BLaER1 (cell line): ENCODE data around the gene GAGE12J.
"Not testable (repeated sequence)": the region's sequence is repeated elsewhere in the genome, so short reads cannot be mapped to it uniquely, and the experiment has no call there.

ENCODE experiments used
- H3K27ac ChIP-seq: shearing (Covaris generic); formaldehyde crosslinking; 2 replicates; pipeline ENCODE4 v1.8.1; 2022
- H3K27me3 ChIP-seq: shearing (Covaris generic); formaldehyde crosslinking; 2 replicates; pipeline ENCODE4 v1.8.1; 2022
- H3K36me3 ChIP-seq: shearing (Covaris generic); formaldehyde crosslinking; 2 replicates; pipeline ENCODE4 v1.8.1; 2022
- H3K4me1 ChIP-seq: shearing (Covaris generic); formaldehyde crosslinking; 2 replicates; pipeline ENCODE4 v1.8.1; 2022
- H3K4me2 ChIP-seq: shearing (Covaris generic); formaldehyde crosslinking; 2 replicates; pipeline ENCODE4 v1.8.1; 2022
- H3K4me3 ChIP-seq: shearing (Covaris generic); formaldehyde crosslinking; 2 replicates; pipeline ENCODE4 v1.8.1; 2022
- H3K9ac ChIP-seq: shearing (Covaris generic); formaldehyde crosslinking; 2 replicates; pipeline ENCODE4 v1.8.1; 2022
- H3K9me3 ChIP-seq: shearing (Covaris generic); formaldehyde crosslinking; 2 replicates; pipeline ENCODE4 v1.8.1; 2022
- H4K20me1 ChIP-seq: shearing (Covaris generic); formaldehyde crosslinking; 2 replicates; pipeline ENCODE4 v1.8.1; 2022
- Cebpa-rat ChIP-seq: shearing (Covaris generic); IDR thresholded peaks from 2 replicates; pipeline ENCODE4 v1.8.1; 2022

The GAGE12J gene

GRCh38 chrX:49308604-49309269, 13.1 kb upstream of the GAGE12J start:
- TF ChIP-seq Cebpa-rat = no peak
- H3K27me3 ChIP-seq = peaks cover 22% of the 10 kb centered on the region
- no peaks in the 10 kb centered on the region for H3K9me3 ChIP-seq
- H3K9ac ChIP-seq = peak overlapping the region; percentile 69
- peaks cover 23% of the 10 kb centered on the region for H3K4me1 ChIP-seq
- peak overlapping the region; percentile 83 for H3K4me2 ChIP-seq
- H3K27ac ChIP-seq = peak overlapping the region; percentile 79
- no peaks in the 10 kb centered on the region for H4K20me1 ChIP-seq
- peak overlapping the region; percentile 58 for H3K4me3 ChIP-seq
- H3K36me3 ChIP-seq = no peaks in the 10 kb centered on the region

DNA sequence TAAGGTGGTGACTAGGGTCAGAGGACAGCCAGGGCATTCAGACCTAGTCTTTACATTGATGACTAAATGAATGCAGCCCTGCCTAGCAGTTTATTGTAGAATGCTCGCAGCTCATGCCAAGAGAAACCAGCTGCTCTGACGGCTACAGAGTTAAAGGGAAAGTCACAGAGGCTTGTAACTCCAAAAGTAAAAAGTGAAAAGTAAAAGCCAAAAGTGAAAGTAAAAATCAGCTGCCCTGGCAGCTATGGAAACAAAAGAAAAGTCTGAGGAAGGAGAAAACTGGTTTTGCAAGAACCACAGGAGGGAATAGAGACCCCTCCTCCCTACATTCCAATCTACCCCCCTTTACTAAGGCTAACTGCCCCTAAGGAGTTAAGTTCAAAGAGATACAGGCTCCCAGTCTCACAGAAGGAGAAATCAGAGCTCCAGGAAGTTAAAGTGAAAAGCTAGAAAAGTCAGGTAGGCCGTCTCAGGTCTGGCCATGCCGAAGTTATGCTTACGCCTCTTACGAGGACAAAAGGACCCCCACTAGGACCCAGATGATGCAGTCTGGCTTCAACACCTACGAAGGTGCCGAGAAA, 12.3 kb upstream of the GAGE12J start:
- Histone ChIP-seq H3K4me3 (peak overlapping the region; percentile 58), H3K27ac (peak overlapping the region; percentile 79), H3K9ac (peak overlapping the region; percentile 69)

DNA sequence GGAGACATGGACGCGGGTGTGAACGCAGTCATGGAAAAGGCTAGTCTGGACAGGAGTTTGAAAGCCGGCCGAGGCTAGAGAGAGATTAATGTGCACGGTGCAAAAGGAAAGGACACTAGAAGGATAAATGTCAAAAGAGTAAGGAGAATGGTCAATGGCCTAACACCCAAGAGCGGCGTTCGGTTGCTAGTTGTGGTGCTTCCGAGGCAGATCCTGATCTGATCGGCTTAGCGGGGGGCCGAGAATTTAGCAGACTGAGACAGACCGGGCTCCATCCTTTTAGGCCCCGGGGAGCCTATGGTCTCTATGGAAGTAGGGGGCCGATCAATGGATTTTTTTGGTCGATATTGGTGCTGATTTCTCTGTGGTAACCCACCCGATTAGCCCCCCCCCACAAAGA, 11.5 kb upstream of the GAGE12J start:
- no peaks in the 10 kb centered on the region for H3K36me3 ChIP-seq
- no peaks in the 10 kb centered on the region for H4K20me1 ChIP-seq
- H3K4me1 ChIP-seq = peaks cover 23% of the 10 kb centered on the region
- peak overlapping the region; percentile 83 for H3K4me2 ChIP-seq
- H3K27ac ChIP-seq = peak overlapping the region; percentile 79; the same call in 1 of the 2 replicates
- H3K9ac ChIP-seq = no peak overlapping the region
- H3K9me3 ChIP-seq = no peaks in the 10 kb centered on the region
- H3K27me3 ChIP-seq = peaks cover 25% of the 10 kb centered on the region
- no peak overlapping the region for H3K4me3 ChIP-seq
- no peak for TF ChIP-seq Cebpa-rat

More for the DNA sequence above, 12.3 kb upstream of the GAGE12J start:
- peaks cover 23% of the 10 kb centered on the region for H3K4me1 ChIP-seq
- no peak for TF ChIP-seq Cebpa-rat
- H3K27me3 ChIP-seq = peaks cover 17% of the 10 kb centered on the region
- H3K36me3 ChIP-seq = no peaks in the 10 kb centered on the region
- peak overlapping the region; percentile 83 for H3K4me2 ChIP-seq
- no peaks in the 10 kb centered on the region for H4K20me1 ChIP-seq
- no peaks in the 10 kb centered on the region for H3K9me3 ChIP-seq

DNA sequence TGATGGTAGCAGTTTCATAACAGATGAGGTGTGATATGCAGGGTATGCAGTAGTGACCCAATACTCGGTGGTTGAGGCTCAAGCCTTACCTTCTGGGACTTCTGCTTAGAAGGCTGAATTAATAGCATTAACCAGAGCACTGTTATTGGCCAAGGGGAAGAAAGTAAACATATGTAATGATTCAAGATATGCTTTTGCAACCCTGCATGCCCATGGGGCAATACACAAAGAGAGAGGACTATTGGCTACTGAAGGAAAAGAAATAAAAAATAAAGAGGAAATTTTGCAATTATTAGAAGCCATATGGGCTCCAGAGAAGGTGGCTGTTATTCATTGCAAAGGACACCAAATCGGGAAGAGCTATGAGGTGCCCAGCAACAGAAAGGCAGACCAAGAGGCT, 9.7 kb upstream of the GAGE12J start:
- peaks cover 33% of the 10 kb centered on the region for H3K27me3 ChIP-seq
- H4K20me1 ChIP-seq = no peaks in the 10 kb centered on the region

GRCh38 chrX:49316085-49316484, 5.8 kb upstream of the GAGE12J start:
- H3K27ac ChIP-seq = no peak overlapping the region
- H3K27me3 ChIP-seq = peaks cover 31% of the 10 kb centered on the region
- no peak overlapping the region for H3K4me2 ChIP-seq
- H3K9ac ChIP-seq = no peak overlapping the region
- H4K20me1 ChIP-seq = no peaks in the 10 kb centered on the region
- no peaks in the 10 kb centered on the region for H3K9me3 ChIP-seq
- H3K36me3 ChIP-seq = no peaks in the 10 kb centered on the region
- no peak for TF ChIP-seq Cebpa-rat
- no peak overlapping the region for H3K4me3 ChIP-seq
- no peaks in the 10 kb centered on the region for H3K4me1 ChIP-seq

More for the DNA sequence above, 9.7 kb upstream of the GAGE12J start:
- Histone ChIP-seq H3K9ac (no peak overlapping the region), H3K27ac (no peak overlapping the region), H3K4me1 (peaks cover 23% of the 10 kb centered on the region), H3K36me3 (no peaks in the 10 kb centered on the region), H3K4me2 (no peak overlapping the region), H3K9me3 (no peaks in the 10 kb centered on the region), H3K4me3 (no peak overlapping the region)
- no peak for TF ChIP-seq Cebpa-rat

DNA sequence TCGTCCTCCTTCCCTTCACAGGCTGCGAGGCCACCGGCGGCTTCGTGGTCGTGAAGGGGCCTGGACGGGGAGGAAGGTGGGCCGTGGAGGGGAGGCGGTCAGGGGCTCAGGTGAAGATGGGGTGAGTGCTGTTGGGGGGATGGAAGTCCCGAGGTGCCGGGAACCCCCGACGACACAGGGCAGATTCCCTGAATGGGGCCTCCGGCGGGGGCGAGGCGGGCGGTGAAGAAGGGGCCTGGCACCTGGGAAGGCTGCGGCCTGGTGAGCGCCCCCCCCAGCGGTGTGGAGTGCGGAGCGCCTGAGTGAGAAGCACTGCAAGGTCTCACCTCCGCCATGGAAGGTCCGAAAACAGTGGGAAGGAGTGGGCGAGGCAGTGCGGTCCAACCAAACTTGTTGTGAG, 429 bp downstream of the GAGE12J start:
- not testable (repeated sequence) for H3K36me3 ChIP-seq, H3K9me3 ChIP-seq, H3K9ac ChIP-seq, H4K20me1 ChIP-seq, H3K4me1 ChIP-seq, H3K27me3 ChIP-seq, H3K4me2 ChIP-seq, H3K4me3 ChIP-seq, H3K27ac ChIP-seq

- H3K27me3 ChIP-seq, H3K4me1 ChIP-seq, H3K9ac ChIP-seq, H3K9me3 ChIP-seq, H3K4me3 ChIP-seq, H4K20me1 ChIP-seq, H3K27ac ChIP-seq, H3K36me3 ChIP-seq, H3K4me2 ChIP-seq: not testable (repeated sequence)
Measured at GRCh38 chrX:49323735-49324134, 1.9 kb downstream of the GAGE12J start.

GRCh38 chrX:49330421-49330820, 8.6 kb downstream of the GAGE12J start:
- not testable (repeated sequence) for H3K4me2 ChIP-seq, H3K4me1 ChIP-seq, H3K4me3 ChIP-seq, H3K36me3 ChIP-seq, H3K9ac ChIP-seq, H4K20me1 ChIP-seq, H3K27ac ChIP-seq, H3K9me3 ChIP-seq, H3K27me3 ChIP-seq

- H3K27ac ChIP-seq, H3K9ac ChIP-seq, H3K4me1 ChIP-seq, H3K27me3 ChIP-seq, H3K4me3 ChIP-seq, H3K9me3 ChIP-seq, H3K4me2 ChIP-seq, H4K20me1 ChIP-seq, H3K36me3 ChIP-seq: not testable (repeated sequence)
Measured at GRCh38 chrX:49331282-49331681, 9.4 kb downstream of the GAGE12J start, which contains the start of gene GAGE13. TSS of gene GAGE13 (plus strand) at chrX:49331582. CDS start at chrX:49332738, 1,156 bp downstream.

GRCh38 chrX:49331841-49332240, 10.0 kb downstream of the GAGE12J start:
- not testable (repeated sequence) for H3K36me3 ChIP-seq, H3K9me3 ChIP-seq, H3K27me3 ChIP-seq, H3K4me1 ChIP-seq, H3K9ac ChIP-seq, H4K20me1 ChIP-seq, H3K27ac ChIP-seq, H3K4me2 ChIP-seq, H3K4me3 ChIP-seq

DNA sequence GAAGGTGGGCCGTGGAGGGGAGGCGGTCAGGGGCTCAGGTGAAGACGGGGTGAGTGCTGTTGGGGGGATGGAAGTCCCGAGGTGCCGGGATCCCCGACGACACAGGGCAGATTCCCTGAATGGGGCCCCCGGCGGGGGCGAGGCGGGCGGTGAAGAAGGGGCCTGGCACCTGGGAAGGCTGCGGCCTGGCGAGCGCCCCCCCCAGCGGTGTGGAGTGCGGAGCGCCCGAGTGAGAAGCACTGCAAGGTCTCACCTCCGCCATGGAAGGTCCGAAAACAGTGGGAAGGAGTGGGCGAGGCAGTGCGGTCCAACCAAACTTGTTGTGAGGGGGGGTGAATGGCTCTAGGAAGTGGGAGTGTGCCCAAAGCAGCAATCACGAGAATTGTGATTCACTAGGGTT, 19.6 kb downstream of the GAGE12J start:
- not testable (repeated sequence) for H3K27me3 ChIP-seq, H3K4me3 ChIP-seq, H4K20me1 ChIP-seq, H3K27ac ChIP-seq, H3K4me2 ChIP-seq, H3K4me1 ChIP-seq, H3K9me3 ChIP-seq, H3K36me3 ChIP-seq, H3K9ac ChIP-seq

DNA sequence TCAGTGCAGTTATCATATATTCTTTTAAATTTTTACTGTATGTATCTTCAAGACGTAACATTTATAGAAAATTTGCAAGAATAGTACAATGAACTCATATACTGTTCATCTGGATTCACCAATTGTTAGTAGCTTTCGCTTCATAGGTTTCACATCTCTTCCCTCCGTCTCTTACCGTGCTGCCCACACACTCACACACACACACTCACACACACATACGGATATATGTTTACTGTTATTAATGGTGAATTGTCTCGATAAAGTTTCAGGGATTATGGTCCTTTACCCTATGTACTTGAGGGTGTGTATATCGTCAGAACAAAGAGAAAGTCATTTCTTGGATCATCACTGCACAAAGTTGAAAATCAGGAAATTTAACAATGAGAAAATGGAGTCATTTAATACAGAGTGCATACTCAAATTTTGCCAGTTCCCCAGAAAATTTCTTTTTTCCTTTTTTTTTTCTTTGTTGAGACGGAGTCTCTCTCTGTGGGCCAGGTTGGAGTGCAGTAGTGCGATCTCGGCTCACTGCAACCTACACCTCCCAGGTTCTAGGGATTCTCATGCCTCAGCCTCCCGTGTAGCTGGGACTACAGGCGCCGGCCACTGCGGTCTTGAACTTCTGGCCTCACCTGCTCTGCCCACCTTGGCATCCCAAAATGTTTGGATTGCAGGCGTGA, 22.8 kb downstream of the GAGE12J start:
- not testable (repeated sequence) for H3K9ac ChIP-seq, H3K27me3 ChIP-seq, H3K9me3 ChIP-seq, H3K4me3 ChIP-seq, H3K27ac ChIP-seq, H4K20me1 ChIP-seq, H3K4me1 ChIP-seq, H3K36me3 ChIP-seq, H3K4me2 ChIP-seq

DNA sequence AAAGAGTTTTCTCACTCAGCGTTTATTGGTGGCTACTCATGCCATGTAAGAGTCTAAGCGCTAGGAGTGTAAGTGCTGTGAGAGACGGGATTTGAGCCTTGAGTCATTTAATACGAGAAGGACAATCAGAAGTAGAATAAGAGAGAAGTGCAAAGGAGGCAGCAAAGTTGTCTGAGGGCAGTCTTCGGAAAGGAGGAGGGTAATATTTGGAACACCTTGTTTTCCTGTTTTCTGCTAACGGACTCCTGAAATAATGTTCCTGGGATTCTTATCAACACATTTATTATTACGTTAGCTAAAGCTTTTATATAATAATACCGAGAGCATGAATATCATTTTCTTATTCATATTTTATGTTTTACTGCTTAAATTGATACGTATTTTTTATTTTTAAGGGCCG, 23.6 kb downstream of the GAGE12J start:
- not testable (repeated sequence) for H3K36me3 ChIP-seq, H3K9ac ChIP-seq, H3K4me1 ChIP-seq, H3K4me2 ChIP-seq, H3K27ac ChIP-seq, H4K20me1 ChIP-seq, H3K9me3 ChIP-seq, H3K27me3 ChIP-seq, H3K4me3 ChIP-seq

DNA sequence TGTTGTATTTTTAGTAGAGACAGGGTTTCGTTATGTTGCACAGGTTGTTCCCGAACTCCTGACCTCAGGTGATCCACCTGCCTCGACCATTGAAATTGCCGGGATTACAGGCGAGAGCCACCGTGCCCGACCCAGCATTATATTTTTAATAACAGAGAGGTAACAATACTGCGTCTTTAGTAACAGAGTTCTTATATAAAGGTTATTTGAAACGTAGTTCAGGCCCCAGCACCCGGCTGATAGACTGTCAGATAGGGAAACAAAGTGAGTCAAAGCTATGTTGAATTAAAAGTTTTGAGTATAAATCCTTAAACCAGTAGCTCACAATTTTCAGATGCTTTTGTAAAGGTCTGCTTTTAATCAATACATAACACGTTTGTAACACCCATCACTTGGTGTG, 24.3 kb downstream of the GAGE12J start:
- H3K27me3 ChIP-seq, H4K20me1 ChIP-seq, H3K4me2 ChIP-seq, H3K36me3 ChIP-seq, H3K4me3 ChIP-seq, H3K27ac ChIP-seq, H3K4me1 ChIP-seq, H3K9me3 ChIP-seq, H3K9ac ChIP-seq: not testable (repeated sequence)
